GM18867 (cell line): ENCODE data around the gene PRAMEF1.
"Not testable (repeated sequence)": the region's sequence is repeated elsewhere in the genome, so short reads cannot be mapped to it uniquely, and the experiment has no call there.

Experiments used
- ATAC-seq: cut with Tn5 transposase; IDR thresholded peaks from one replicate; pipeline ENCODE4 v1.9.1; 2021; ENCODE audit warnings: mild to moderate bottlenecking, moderate library complexity; ENCODE audit not compliant: unreplicated experiment

The PRAMEF1 gene

DNA sequence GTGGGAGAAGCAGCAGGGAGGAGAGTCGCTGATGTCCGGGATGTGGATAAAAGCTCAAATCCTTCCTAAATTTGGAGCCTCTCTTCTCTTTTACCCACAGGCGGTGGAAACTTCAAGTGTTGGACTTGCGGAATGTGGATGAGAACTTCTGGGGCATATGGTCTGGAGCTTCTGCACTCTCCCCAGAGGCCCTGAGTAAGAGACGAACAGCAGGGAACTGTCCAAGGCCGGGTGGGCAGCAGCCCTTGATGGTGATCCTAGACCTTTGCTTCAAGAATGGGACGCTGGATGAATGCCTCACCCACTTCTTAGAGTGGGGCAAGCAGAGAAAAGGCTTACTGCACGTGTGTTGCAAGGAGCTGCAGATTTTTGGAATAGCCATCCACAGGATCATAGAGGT is 15.8 kb upstream of the PRAMEF1 start:
- ATAC-seq, result no peak

- ATAC-seq, result no peak
Observed at GRCh38 chr1:12776801-12777557, 14.2 kb upstream of the PRAMEF1 start.

DNA sequence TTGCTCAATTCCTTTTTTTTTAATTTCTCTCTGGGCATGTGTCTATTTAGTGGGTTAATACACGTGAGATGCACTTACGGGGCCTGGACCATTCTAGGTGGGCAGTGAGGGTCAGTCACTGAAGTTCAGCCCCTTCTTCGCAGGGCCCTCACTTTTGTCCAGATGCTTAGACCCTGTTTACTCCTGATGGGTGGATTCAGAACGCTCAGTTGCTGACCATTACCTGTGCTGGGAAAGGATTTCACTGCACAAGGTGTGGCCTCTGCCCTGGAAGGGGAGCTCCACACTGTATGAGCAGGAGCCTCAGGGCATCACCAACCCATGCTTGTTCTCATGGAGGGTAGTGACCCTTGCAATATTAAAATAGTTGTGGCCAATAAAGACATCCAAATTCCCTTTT is 13.1 kb upstream of the PRAMEF1 start:
- no peak for ATAC-seq

DNA sequence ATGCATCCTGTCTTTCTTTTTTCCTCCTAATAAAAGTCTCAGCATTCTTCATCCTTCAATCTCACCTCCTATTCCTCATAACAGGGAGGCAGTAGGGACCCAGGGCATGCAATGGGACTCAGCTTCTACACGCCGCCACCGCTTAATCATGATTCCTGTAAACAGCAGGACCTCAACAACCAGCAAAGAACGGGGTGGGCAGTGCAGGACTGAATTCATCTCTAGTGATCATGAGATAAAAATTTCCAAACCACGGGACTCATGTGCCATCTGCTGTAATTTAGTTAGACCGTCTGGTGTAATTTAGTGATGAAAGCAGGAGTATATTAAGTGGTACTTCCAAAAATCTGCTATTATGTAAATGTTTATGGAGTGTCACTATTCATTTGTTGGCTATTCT is 12.3 kb upstream of the PRAMEF1 start:
- ATAC-seq, result no peak

DNA sequence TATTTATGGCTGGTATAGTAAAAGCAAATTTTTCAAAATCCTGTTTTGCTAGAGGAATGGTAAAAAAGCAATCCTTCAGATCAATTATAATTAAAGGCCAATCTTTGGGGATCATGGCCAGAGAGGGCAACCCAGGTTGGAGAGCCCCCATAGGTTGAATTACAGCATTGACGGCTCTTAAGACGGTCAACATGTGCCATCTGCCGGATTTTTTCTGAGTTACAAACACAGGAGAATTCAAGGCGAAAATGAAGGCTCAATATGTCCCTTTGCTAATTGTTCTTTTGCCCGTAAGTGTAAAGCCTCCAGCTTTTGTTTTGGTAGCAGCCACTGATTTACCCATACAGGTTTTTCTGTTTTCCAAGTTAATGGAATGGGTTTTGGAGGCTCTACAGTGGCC is 9.7 kb upstream of the PRAMEF1 start:
- ATAC-seq, result not testable (repeated sequence)

DNA sequence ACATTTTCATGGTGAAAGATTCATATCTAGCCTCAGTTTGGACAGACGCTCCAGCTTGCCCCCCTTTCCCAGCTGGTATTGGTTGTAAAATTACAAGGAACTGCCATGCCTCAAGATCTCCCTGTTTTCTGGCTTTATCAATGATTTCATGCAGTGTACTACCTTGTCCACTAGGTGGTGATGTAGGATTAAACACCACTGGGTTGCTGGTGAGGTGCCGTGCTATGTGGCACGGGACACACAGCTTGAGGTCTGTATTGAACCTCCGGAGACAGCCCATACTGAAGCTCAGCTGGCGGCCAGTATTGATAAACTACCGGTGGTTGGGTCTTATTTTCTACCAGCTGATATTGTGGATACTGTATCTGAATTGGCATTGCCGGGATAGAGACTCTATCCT is 7.4 kb upstream of the PRAMEF1 start:
- not testable (repeated sequence) for ATAC-seq

GRCh38 chr1:12784729-12785128 is 6.5 kb upstream of the PRAMEF1 start:
- ATAC-seq, result not testable (repeated sequence)

GRCh38 chr1:12798911-12799310 is 7.7 kb downstream of the PRAMEF1 start:
- ATAC-seq, result no peak

DNA sequence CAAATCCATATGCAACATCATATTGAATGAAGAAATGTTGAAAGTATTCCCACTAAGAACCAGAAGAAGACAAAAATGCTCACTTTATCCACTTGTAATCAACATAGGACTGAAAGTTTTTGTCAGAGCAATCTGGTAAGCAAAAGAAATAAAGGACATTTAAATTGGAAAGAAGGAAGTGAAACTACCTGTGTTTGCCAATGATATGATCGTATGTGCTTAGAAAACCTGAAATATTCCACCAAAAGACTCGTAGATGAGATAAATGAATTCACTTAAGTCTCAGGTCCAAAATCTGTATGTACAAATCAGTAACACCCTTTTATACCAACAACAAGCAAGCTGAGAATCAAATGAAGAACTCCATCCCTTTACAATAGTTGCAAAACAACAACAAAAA is 8.5 kb downstream of the PRAMEF1 start:
- ATAC-seq, result no peak

DNA sequence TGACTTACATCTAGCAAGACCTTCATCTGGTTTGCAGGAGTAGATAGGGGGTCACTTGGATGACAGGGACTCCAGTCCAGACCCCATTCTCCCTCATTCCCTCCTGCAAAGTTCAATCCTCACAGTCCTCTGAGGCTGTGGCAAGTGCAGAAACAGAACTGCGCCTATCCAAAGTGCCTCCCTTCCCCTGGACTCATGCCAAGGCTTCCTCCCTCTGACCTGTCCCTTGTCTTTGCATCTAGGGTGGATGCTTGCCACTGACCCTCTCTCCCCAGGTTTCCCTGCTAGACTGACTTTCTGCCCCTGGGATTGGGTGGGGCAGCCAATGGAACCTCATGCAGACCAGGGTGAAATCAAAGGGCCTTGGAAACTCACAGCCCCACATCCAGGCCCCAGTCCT is 18.7 kb downstream of the PRAMEF1 start:
- ATAC-seq, result no peak

DNA sequence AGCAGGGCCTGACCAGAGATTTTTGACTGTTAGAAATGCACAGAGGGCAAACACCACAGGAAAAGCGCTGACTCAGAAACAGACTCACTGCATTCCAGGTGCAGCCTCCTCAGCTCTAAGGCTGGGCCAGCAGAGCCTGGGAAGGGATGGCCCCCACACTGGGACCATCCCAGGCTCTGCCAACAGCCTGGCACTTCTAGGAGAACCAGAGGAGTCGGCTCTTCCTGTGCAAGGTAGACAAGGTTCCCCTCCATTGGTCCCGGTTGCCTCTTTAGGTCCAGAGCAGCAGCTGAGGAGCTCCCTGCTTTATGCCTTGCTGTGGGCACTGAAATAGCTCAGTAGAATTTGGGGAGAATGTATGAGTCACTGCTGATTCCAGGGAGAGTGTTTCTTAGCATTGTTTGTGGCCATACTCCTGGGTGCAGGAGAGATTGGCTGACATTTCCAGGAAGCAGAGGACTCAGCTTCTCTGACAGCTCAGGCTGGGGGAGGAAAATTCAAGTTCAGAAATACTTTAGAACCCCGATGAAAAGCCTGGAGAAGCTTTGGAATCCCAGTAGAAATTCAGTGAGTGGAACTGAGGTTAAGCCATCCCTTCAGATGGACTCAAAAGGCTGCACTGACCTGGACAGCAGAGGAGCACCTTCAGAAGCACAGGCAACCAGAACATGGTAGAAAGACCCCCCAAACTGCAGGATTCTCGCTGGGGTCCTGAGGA is 19.7 kb downstream of the PRAMEF1 start:
- no peak for ATAC-seq

GRCh38 chr1:12811409-12811784 is 20.2 kb downstream of the PRAMEF1 start:
- no peak for ATAC-seq

- ATAC-seq, result not testable (repeated sequence)
Observed at GRCh38 chr1:12819061-12819460, 27.9 kb downstream of the PRAMEF1 start.

DNA sequence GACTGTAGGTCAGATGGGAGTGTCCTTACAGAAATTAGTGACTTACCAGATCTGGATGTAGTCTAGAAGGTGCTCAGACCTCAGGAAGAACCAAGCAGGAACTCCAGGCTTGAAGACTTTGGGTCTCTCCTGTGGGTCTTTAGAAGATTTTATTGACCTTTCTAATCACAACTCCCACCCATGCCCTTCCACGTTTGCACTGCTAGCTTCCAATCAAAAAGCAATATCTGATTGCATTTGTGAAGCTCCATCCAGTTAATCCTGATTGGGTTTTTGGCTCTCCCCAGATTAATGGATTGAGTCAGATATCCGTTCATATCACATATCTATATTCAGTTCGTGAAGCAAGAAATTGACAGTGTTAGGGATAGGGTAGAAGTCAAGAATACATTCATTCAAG is 40.1 kb downstream of the PRAMEF1 start, which contains the start of gene PRAMEF11:
Gene PRAMEF11 (minus strand): TSS at position 101 of the 400 bp plus-strand sequence. CDS start 2,621 bp downstream, outside the sequence.
- not testable (repeated sequence) for ATAC-seq

- ATAC-seq, result not testable (repeated sequence)
Observed at GRCh38 chr1:12833251-12833650, 42.1 kb downstream of the PRAMEF1 start.
